Sigmoid colon (tissue), 7 donors: Measurements from ENCODE around the gene SLC16A1. TPM values are rescaled to one million over a fixed set of nuclear protein-coding genes. Genes with fewer than 3 reads are reported as not detected.
A peak's percentile ranks its signal among the peaks of the same experiment; 100 is the strongest.

Experiments used
- DNase-seq: peaks from one replicate; pipeline ENCODE4 v3.0.0-alpha.2; 2019
- H3K27ac ChIP-seq, 4 donors: fragments of 200-600 bp; sonication (generic); one replicate each; pipeline ENCODE4 v1.5.1; 2016 to 2019; ENCODE audit warnings: mild to moderate bottlenecking in 1 of 4
- H3K27me3 ChIP-seq, 3 donors: fragments of 200-600 bp; sonication (generic); one replicate each; pipeline ENCODE4 v1.5.1; 2019; ENCODE audit warnings: mild to moderate bottlenecking in 1 of 3
- H3K36me3 ChIP-seq, 4 donors: fragments of 200-600 bp; sonication (generic); one replicate each; pipeline ENCODE4 v1.5.1; 2016 to 2019
- H3K4me1 ChIP-seq, 4 donors: fragments of 200-600 bp; sonication (generic); one replicate each; pipeline ENCODE4 v1.5.1; 2017 to 2019
- H3K4me3 ChIP-seq, 4 donors: fragments of 200-600 bp; sonication (generic); one replicate each; pipeline ENCODE4 v1.5.1; 2017 to 2019; ENCODE audit warnings: mild to moderate bottlenecking in 2 of 4, moderate library complexity in 1 of 4
- H3K9me3 ChIP-seq, 4 donors: fragments of 200-600 bp in 3 of 4; sonication (generic) in 3 of 4; one replicate each; pipeline versions ENCODE4 v1.5.1 to v1.6.1; 2013 to 2019
- CTCF ChIP-seq, 4 experiments: fragments of 450-650 bp in 3 of 4; fragments of 200-600 bp in 1 of 4; IDR thresholded peaks; one replicate each; pipeline ENCODE4 v1.5.1; 2016 to 2019; ENCODE audit warnings: antibody characterized with exemption in 4 of 4, mild to moderate bottlenecking in 3 of 4, moderate library complexity in 2 of 4
- EP300 ChIP-seq, 4 donors: sonication (generic); formaldehyde crosslinking; IDR thresholded peaks; one replicate each; pipeline ENCODE4 v1.6.1; 2017; ENCODE audit warnings: antibody characterized with exemption in 4 of 4
- POLR2A ChIP-seq, 2 donors: fragments of 450-650 bp; IDR thresholded peaks; one replicate each; pipeline ENCODE4 v1.6.1; 2016; ENCODE audit warnings: antibody characterized with exemption in 2 of 2, mild to moderate bottlenecking in 2 of 2, moderate library complexity in 2 of 2
- POLR2AphosphoS5 ChIP-seq, 4 donors: sonication (generic); formaldehyde crosslinking; IDR thresholded peaks; one replicate each; pipeline ENCODE4 v1.6.1; 2017; ENCODE audit warnings: antibody characterized with exemption in 4 of 4
- WGBS, 2 donors: extraction: QIAGEN DNeasy Blood & Tissue Kit; methylation state at CpG; one replicate each; pipeline ENCODE4 v1.1.7; 2013; 5-methylcytosine and 5-hydroxymethylcytosine counted together
- intact Hi-C: fragments of 100-400 bp; cut with DNase I; formaldehyde crosslinking; loops from one replicate; pipeline ENCODE4 v1.15.1; 2023
- polyA plus RNA-seq, 3 donors: library from polyadenylated mRNA; stranded (reverse); fragments of 200-250 nt; gene quantifications; one replicate each; pipeline ENCODE4 v1.2.3, GENCODE V29; 2013
- total RNA-seq, 4 donors: library from RNA; depleted of rRNA; stranded (reverse); fragments of >200 nt; gene quantifications; one replicate each; pipeline ENCODE4 v1.1.0, GENCODE V29; 2016
- donor health status: healthy with polysubstance abuse.
- donor health status: Bipolar disorder and iron deficiency.
- donor health status: healthy.

The SLC16A1 gene
- total and polyA plus RNA-seq, 7 donors, result 10.8 to 80.5 (median 48.7) TPM

- intact Hi-C loops, result no loop called here
- no peak overlapping the region for H3K4me3 ChIP-seq
- no peaks in the 10 kb centered on the region for H3K36me3 ChIP-seq
- WGBS, 2 donors, result 87 to 89% methylated on average over 4 of the region's 4 CpGs
- peak overlapping the region in 3 of 4 donors; percentile 85 for H3K27ac ChIP-seq
- no peaks in the 10 kb centered on the region for H3K27me3 ChIP-seq
- TF ChIP-seq POLR2AphosphoS5 (IDR thresholded peaks at IDR 0.05) (no peak), CTCF (IDR thresholded peaks at IDR 0.05) (no peak), EP300 (IDR thresholded peaks at IDR 0.05) (no peak), POLR2A (IDR thresholded peaks at IDR 0.05) (no peak)
- peaks cover 0 to 53% (median 39%) of the 10 kb centered on the region in 4 donors for H3K4me1 ChIP-seq
- DNase-seq, result no peak
- H3K9me3 ChIP-seq, result no peaks in the 10 kb centered on the region
Measured at GRCh38 chr1:112991402-112992120, 35.6 kb upstream of the SLC16A1 start.

- Histone ChIP-seq H3K36me3 (no peaks in the 10 kb centered on the region), H3K4me1 (peaks cover 0 to 53% (median 42%) of the 10 kb centered on the region in 4 donors), H3K27me3 (no peaks in the 10 kb centered on the region), H3K4me3 (no peak overlapping the region), H3K27ac (peak overlapping the region in 2 of 4 donors; percentile 18 to 85), H3K9me3 (no peaks in the 10 kb centered on the region)
- TF ChIP-seq POLR2AphosphoS5 (IDR thresholded peaks at IDR 0.05), result no peak
- TF ChIP-seq POLR2A (IDR thresholded peaks at IDR 0.05), result no peak
- TF ChIP-seq EP300 (IDR thresholded peaks at IDR 0.05), result no peak
- no peak for TF ChIP-seq CTCF (IDR thresholded peaks at IDR 0.05)
- WGBS, 2 donors, result 93 to 94% methylated on average over 7 of the region's 7 CpGs
- no peak for DNase-seq
- intact Hi-C loops, result no loop called here
Measured at GRCh38 chr1:112990271-112990670, 34.3 kb upstream of the SLC16A1 start.

- no peak overlapping the region for H3K4me3 ChIP-seq
- no peaks in the 10 kb centered on the region for H3K27me3 ChIP-seq
- peak overlapping the region in 1 of 4 donors; percentile 3 for H3K27ac ChIP-seq
- 92 to 93% methylated on average over 1 of the region's 1 CpG for whole genome bisulfite sequencing, 2 donors
- H3K9me3 ChIP-seq, result no peaks in the 10 kb centered on the region
- DNase-seq, result no peak
- H3K4me1 ChIP-seq, result peaks cover 0 to 53% (median 40%) of the 10 kb centered on the region in 4 donors
- intact Hi-C loops, result no loop called here
- H3K36me3 ChIP-seq, result no peaks in the 10 kb centered on the region
- TF ChIP-seq EP300 (IDR thresholded peaks at IDR 0.05) (no peak), POLR2AphosphoS5 (IDR thresholded peaks at IDR 0.05) (no peak), POLR2A (IDR thresholded peaks at IDR 0.05) (no peak), CTCF (IDR thresholded peaks at IDR 0.05) (no peak)
Measured at GRCh38 chr1:112988367-112988766, 32.4 kb upstream of the SLC16A1 start.

- Histone ChIP-seq H3K4me1 (peaks cover 0 to 68% (median 49%) of the 10 kb centered on the region in 4 donors), H3K36me3 (no peaks in the 10 kb centered on the region), H3K27ac (peak overlapping the region in 3 of 4 donors; percentile 48 to 67 (median 66)), H3K27me3 (no peaks in the 10 kb centered on the region), H3K9me3 (no peaks in the 10 kb centered on the region), H3K4me3 (no peak overlapping the region)
- no peak for DNase-seq
- WGBS, 2 donors, result 83 to 86% methylated on average over 2 of the region's 2 CpGs
- TF ChIP-seq POLR2A (IDR thresholded peaks at IDR 0.05) (no peak), POLR2AphosphoS5 (IDR thresholded peaks at IDR 0.05) (no peak), EP300 (IDR thresholded peaks at IDR 0.05) (no peak), CTCF (IDR thresholded peaks at IDR 0.05) (no peak)
- intact Hi-C loops, result no loop called here
Measured at GRCh38 chr1:112985123-112985522, 29.1 kb upstream of the SLC16A1 start.
